ENCODE results near the gene SPSB1. TPM values are rescaled to one million over a fixed set of nuclear protein-coding genes. Genes with fewer than 3 reads are reported as not detected.
"Not testable (repeated sequence)": the region's sequence is repeated elsewhere in the genome, so short reads cannot be mapped to it uniquely, and the experiment has no call there.

SPSB1 gene
- total RNA-seq, 2 experiments from 2014 or later, result 8.2 to 9.0 TPM

- Mint-ChIP-seq H3K4me3 (no peak overlapping the region), H3K36me3 (peaks cover 14% of the 10 kb centered on the region), H3K27ac (no peak overlapping the region), H3K27me3 (peaks cover 6% of the 10 kb centered on the region), H3K4me1 (peaks cover 22% of the 10 kb centered on the region), H3K9me3 (ENCODE audit: low read depth) (peaks cover 13% of the 10 kb centered on the region)
- ATAC-seq (no peak), DNase-seq (no peak)
- CTCF ChIA-PET, result interaction anchor here (0.6 to 4.3 kb wide), 35 partner anchors 8 to 337 kb away, joined by 3 to 87 read pairs (median 5); partner anchors contain the start of gene H6PD
Measured at GRCh38 chr1:9289711-9290485, 2.8 kb upstream of the SPSB1 start.

GRCh38 chr1:9291914-9292360, 757 bp upstream of the SPSB1 start:
- peaks cover 4% of the 10 kb centered on the region for H3K36me3 Mint-ChIP-seq
- peaks cover 9% of the 10 kb centered on the region for H3K4me1 Mint-ChIP-seq
- H3K4me3 Mint-ChIP-seq, result peak overlapping the region; percentile 40
- ATAC-seq (no peak), DNase-seq (no peak)
- H3K9me3 Mint-ChIP-seq (ENCODE audit: low read depth), result peaks cover 6% of the 10 kb centered on the region
- peaks cover 12% of the 10 kb centered on the region for H3K27me3 Mint-ChIP-seq
- CTCF ChIA-PET, result interaction anchor here (1.4 to 4.3 kb wide), 4 partner anchors 9 to 200 kb away, joined by 3 to 87 read pairs (median 38); no protein-coding TSS in a partner anchor
- no peak overlapping the region for H3K27ac Mint-ChIP-seq

GRCh38 chr1:9293241-9293532, 493 bp downstream of the SPSB1 start:
- no peak for ATAC-seq
- peaks cover 3% of the 10 kb centered on the region for H3K36me3 Mint-ChIP-seq
- peaks cover 4% of the 10 kb centered on the region for H3K9me3 Mint-ChIP-seq (ENCODE audit: low read depth)
- no peak overlapping the region for H3K4me3 Mint-ChIP-seq
- no peak for DNase-seq
- H3K4me1 Mint-ChIP-seq, result peaks cover 9% of the 10 kb centered on the region
- CTCF ChIA-PET, result no interaction called here
- H3K27me3 Mint-ChIP-seq, result peaks cover 15% of the 10 kb centered on the region
- no peak overlapping the region for H3K27ac Mint-ChIP-seq

GRCh38 chr1:9293533-9294404, 1.1 kb downstream of the SPSB1 start:
- ATAC-seq (peak; percentile 38), DNase-seq (peak; percentile 57)
- CTCF ChIA-PET, result no interaction called here
- H3K27me3 Mint-ChIP-seq, result peaks cover 15% of the 10 kb centered on the region
- H3K36me3 Mint-ChIP-seq, result peaks cover 3% of the 10 kb centered on the region
- H3K27ac Mint-ChIP-seq, result no peak overlapping the region
- peaks cover 3% of the 10 kb centered on the region for H3K9me3 Mint-ChIP-seq (ENCODE audit: low read depth)
- peaks cover 9% of the 10 kb centered on the region for H3K4me1 Mint-ChIP-seq
- H3K4me3 Mint-ChIP-seq, result no peak overlapping the region

- ATAC-seq (peak; percentile 6), DNase-seq (no peak)
- H3K4me3 Mint-ChIP-seq, result no peak overlapping the region
- peaks cover 7% of the 10 kb centered on the region for H3K4me1 Mint-ChIP-seq
- no peaks in the 10 kb centered on the region for H3K9me3 Mint-ChIP-seq (ENCODE audit: low read depth)
- no peak overlapping the region for H3K27ac Mint-ChIP-seq
- peaks cover 15% of the 10 kb centered on the region for H3K27me3 Mint-ChIP-seq
- no peaks in the 10 kb centered on the region for H3K36me3 Mint-ChIP-seq
- CTCF ChIA-PET, result interaction anchor here (1.5 kb wide), 1 partner anchor 27 kb away, joined by 5 read pairs; no protein-coding TSS in a partner anchor
Measured at GRCh38 chr1:9294405-9294773, 1.7 kb downstream of the SPSB1 start.

- peaks cover 15% of the 10 kb centered on the region for H3K27me3 Mint-ChIP-seq
- H3K27ac Mint-ChIP-seq, result no peak overlapping the region
- DNase-seq (peak; percentile 57), ATAC-seq (peak; percentile 13)
- H3K4me1 Mint-ChIP-seq, result peaks cover 4% of the 10 kb centered on the region
- CTCF ChIA-PET, result interaction anchor here (1.5 kb wide), 1 partner anchor 28 kb away, joined by 5 read pairs; no protein-coding TSS in a partner anchor
- no peaks in the 10 kb centered on the region for H3K36me3 Mint-ChIP-seq
- no peak overlapping the region for H3K4me3 Mint-ChIP-seq
- no peaks in the 10 kb centered on the region for H3K9me3 Mint-ChIP-seq (ENCODE audit: low read depth)
Measured at GRCh38 chr1:9294910-9295636, 2.4 kb downstream of the SPSB1 start.

- Mint-ChIP-seq H3K4me3 (no peak overlapping the region), H3K27ac (no peak overlapping the region), H3K36me3 (no peaks in the 10 kb centered on the region), H3K4me1 (peaks cover 10% of the 10 kb centered on the region), H3K9me3 (ENCODE audit: low read depth) (no peaks in the 10 kb centered on the region), H3K27me3 (peaks cover 15% of the 10 kb centered on the region)
- DNase-seq, result no peak
- no peak for ATAC-seq
- CTCF ChIA-PET, result interaction anchor here (1.5 kb wide), 1 partner anchor 29 kb away, joined by 5 read pairs; no protein-coding TSS in a partner anchor
Measured at GRCh38 chr1:9295884-9296283, 3.2 kb downstream of the SPSB1 start.

GRCh38 chr1:9296850-9297249, 4.2 kb downstream of the SPSB1 start:
- peaks cover 11% of the 10 kb centered on the region for H3K4me1 Mint-ChIP-seq

GRCh38 chr1:9297831-9298230, 5.1 kb downstream of the SPSB1 start:
- Mint-ChIP-seq H3K4me3 (no peak overlapping the region), H3K27ac (no peak overlapping the region), H3K36me3 (no peaks in the 10 kb centered on the region), H3K9me3 (ENCODE audit: low read depth) (no peaks in the 10 kb centered on the region), H3K4me1 (peaks cover 11% of the 10 kb centered on the region), H3K27me3 (peaks cover 10% of the 10 kb centered on the region)
- no peak for DNase-seq
- ATAC-seq, result no peak
- CTCF ChIA-PET, result interaction anchor here (1.0 to 1.2 kb wide), 2 partner anchors 9 to 10 kb away, joined by 3 to 5 read pairs; no protein-coding TSS in a partner anchor

More at GRCh38 chr1:9296850-9297249, 4.2 kb downstream of the SPSB1 start:
- H3K27ac Mint-ChIP-seq, result no peak overlapping the region
- no peaks in the 10 kb centered on the region for H3K36me3 Mint-ChIP-seq
- no peaks in the 10 kb centered on the region for H3K9me3 Mint-ChIP-seq (ENCODE audit: low read depth)
- H3K27me3 Mint-ChIP-seq, result peaks cover 12% of the 10 kb centered on the region
- CTCF ChIA-PET, result interaction anchor here (1.0 to 1.2 kb wide), 2 partner anchors 8 to 11 kb away, joined by 3 to 5 read pairs; no protein-coding TSS in a partner anchor
- ATAC-seq, result no peak
- no peak overlapping the region for H3K4me3 Mint-ChIP-seq
- DNase-seq, result no peak

- CTCF ChIA-PET, result interaction anchor here (0.8 to 1.2 kb wide), 2 partner anchors 9 kb away, joined by 3 read pairs; no protein-coding TSS in a partner anchor
- DNase-seq, result no peak
- peaks cover 10% of the 10 kb centered on the region for H3K27me3 Mint-ChIP-seq
- no peaks in the 10 kb centered on the region for H3K36me3 Mint-ChIP-seq
- H3K4me1 Mint-ChIP-seq, result peaks cover 11% of the 10 kb centered on the region
- no peak for ATAC-seq
- no peak overlapping the region for H3K27ac Mint-ChIP-seq
- H3K4me3 Mint-ChIP-seq, result no peak overlapping the region
- no peaks in the 10 kb centered on the region for H3K9me3 Mint-ChIP-seq (ENCODE audit: low read depth)
Measured at GRCh38 chr1:9298282-9298681, 5.6 kb downstream of the SPSB1 start.

- not testable (repeated sequence) for DNase-seq
- H3K4me1 Mint-ChIP-seq, result peaks cover 11% of the 10 kb centered on the region
- CTCF ChIA-PET, result interaction anchor here (0.6 kb wide), 1 partner anchor 18 kb away, joined by 3 read pairs; no protein-coding TSS in a partner anchor
Measured at GRCh38 chr1:9299571-9300541, 7.2 kb downstream of the SPSB1 start.

GRCh38 chr1:9300573-9300972, 7.9 kb downstream of the SPSB1 start:
- H3K4me1 Mint-ChIP-seq, result peaks cover 11% of the 10 kb centered on the region
- ATAC-seq (no peak), DNase-seq (no peak)
- no peaks in the 10 kb centered on the region for H3K9me3 Mint-ChIP-seq (ENCODE audit: low read depth)
- H3K4me3 Mint-ChIP-seq, result no peak overlapping the region
- no peaks in the 10 kb centered on the region for H3K36me3 Mint-ChIP-seq
- CTCF ChIA-PET, result interaction anchor here (0.6 to 0.9 kb wide), 2 partner anchors 17 to 190 kb away, joined by 3 read pairs; no protein-coding TSS in a partner anchor
- peaks cover 9% of the 10 kb centered on the region for H3K27me3 Mint-ChIP-seq
- no peak overlapping the region for H3K27ac Mint-ChIP-seq

More at GRCh38 chr1:9299571-9300541, 7.2 kb downstream of the SPSB1 start:
- H3K4me3 Mint-ChIP-seq; H3K9me3 Mint-ChIP-seq (ENCODE audit: low read depth); H3K27ac Mint-ChIP-seq; H3K27me3 Mint-ChIP-seq; H3K36me3 Mint-ChIP-seq; ATAC-seq: not testable (repeated sequence)

All from activated CD8-positive, alpha-beta memory T cell treated with anti-CD3 and anti-CD28 coated beads, Interleukin-2, amount 10 ng/mL, durations not matched to agents 7 days and 5 days (primary cell).